Omental fat pad (tissue), 4 donors: Measurements from ENCODE around the gene CAPN9. TPM values are rescaled to one million over a fixed set of nuclear protein-coding genes. Genes with fewer than 3 reads are reported as not detected.

Source experiments
- ATAC-seq: fragments of 150-250 bp; one replicate; pipeline ENCODE4 v1.9.1; 2016; ENCODE audit warnings: mild to moderate bottlenecking, moderate library complexity; ENCODE audit not compliant: low FRiP score
- DNase-seq: peaks from one replicate; pipeline ENCODE4 v3.0.0-alpha.2; 2019; ENCODE audit warnings: low spot score
- total RNA-seq, 4 donors: library from RNA; depleted of rRNA; stranded (reverse); fragments of >200 nt; gene quantifications; one replicate each; pipeline ENCODE4 v1.1.0, GENCODE V29; 2016
- TF ChIP-seq, protein P1 (sequence below), 3 donors: fragments of 450-650 bp; IDR thresholded peaks; one replicate each; pipeline ENCODE4 v1.5.1; 2016 to 2017; ENCODE audit warnings: antibody characterized with exemption in 3 of 3, mild to moderate bottlenecking in 3 of 3, moderate library complexity in 2 of 3

The CAPN9 gene
- total RNA-seq, 4 donors from 2014 or later: not detected

DNA sequence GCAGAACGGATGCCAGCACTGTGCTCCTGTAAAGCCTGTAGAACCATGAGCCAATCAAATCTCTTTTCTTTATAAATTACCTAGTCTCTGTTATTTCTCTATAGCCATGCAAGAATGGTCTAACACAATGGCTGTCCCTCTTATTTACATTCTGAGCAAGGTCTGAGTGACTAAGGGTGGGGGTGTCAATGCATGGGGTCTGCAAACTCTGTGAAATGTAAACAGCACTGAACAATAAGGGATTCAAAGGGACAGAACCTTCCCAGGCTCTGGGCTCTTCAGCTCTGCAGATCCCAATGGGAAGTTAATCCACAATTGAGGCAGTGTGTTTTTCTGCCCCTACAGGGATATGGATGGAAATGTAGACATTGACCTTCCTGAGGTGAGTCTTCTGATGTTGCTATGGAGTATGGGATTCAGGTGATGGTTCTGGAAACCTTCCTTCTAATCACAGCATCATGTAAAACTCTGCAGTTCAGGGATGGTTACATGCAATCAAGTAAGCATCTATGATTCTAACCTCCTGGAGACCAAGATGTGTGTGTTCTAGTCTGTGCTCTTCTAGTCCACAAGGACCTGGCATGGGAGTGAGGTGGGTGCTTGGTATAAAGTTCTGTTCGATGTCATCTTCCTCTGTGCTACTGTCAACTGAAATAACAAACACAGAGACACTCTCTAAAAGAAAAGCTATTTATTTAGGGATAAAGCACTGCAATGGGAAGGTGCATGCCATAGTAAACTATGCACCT, 38.6 kb downstream of the CAPN9 start:
- TF ChIP-seq, protein P1, sequence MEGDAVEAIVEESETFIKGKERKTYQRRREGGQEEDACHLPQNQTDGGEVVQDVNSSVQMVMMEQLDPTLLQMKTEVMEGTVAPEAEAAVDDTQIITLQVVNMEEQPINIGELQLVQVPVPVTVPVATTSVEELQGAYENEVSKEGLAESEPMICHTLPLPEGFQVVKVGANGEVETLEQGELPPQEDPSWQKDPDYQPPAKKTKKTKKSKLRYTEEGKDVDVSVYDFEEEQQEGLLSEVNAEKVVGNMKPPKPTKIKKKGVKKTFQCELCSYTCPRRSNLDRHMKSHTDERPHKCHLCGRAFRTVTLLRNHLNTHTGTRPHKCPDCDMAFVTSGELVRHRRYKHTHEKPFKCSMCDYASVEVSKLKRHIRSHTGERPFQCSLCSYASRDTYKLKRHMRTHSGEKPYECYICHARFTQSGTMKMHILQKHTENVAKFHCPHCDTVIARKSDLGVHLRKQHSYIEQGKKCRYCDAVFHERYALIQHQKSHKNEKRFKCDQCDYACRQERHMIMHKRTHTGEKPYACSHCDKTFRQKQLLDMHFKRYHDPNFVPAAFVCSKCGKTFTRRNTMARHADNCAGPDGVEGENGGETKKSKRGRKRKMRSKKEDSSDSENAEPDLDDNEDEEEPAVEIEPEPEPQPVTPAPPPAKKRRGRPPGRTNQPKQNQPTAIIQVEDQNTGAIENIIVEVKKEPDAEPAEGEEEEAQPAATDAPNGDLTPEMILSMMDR (IDR thresholded peaks at IDR 0.05): no peak
- DNase-seq: no peak
- ATAC-seq: no peak

DNA sequence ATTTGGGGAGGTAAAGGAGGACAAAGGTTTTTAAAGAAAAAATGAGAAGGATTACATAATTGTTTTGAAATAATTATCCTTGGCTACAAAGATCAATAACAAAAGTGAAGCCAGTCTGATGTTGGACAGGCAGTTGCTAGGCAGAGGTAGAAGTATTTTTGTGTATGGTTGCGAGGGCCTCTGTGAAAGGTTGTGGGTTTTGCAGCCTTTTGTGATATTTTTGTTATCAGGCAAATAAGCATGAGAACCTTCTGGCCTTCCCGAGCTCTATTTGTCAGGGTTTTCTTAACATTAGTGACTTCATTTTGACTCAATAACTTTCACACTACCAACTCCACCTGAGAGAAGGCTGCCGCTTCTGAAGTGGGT, 39.2 kb downstream of the CAPN9 start:
- DNase-seq: no peak
- TF ChIP-seq, protein P1 (IDR thresholded peaks at IDR 0.05): no peak
- ATAC-seq: no peak

DNA sequence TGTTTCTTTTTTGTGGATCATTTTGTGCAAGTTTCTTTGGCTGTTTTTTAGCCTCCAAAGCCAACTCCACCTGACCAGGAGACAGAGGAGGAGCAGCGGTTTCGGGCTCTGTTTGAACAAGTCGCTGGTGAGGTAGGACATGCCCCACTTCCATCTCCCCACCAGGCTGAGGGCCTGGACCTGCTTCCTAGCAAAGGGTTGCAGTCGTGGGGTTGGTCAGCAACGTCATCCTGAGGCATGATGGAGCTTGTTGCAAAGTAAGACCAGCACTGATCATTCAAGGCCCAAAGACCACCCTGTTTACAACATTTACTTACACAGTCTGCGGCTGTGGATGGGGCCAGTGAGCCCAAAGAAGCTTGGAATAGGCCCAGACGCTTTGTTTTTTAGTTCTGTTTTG, 40.3 kb downstream of the CAPN9 start:
- DNase-seq (no peak), ATAC-seq (no peak)
- TF ChIP-seq, protein P1 (IDR thresholded peaks at IDR 0.05): no peak

GRCh38 chr1:230788561-230789275, 41.5 kb downstream of the CAPN9 start:
- DNase-seq: no peak
- TF ChIP-seq, protein P1 (IDR thresholded peaks at IDR 0.05): no peak
- no peak for ATAC-seq

DNA sequence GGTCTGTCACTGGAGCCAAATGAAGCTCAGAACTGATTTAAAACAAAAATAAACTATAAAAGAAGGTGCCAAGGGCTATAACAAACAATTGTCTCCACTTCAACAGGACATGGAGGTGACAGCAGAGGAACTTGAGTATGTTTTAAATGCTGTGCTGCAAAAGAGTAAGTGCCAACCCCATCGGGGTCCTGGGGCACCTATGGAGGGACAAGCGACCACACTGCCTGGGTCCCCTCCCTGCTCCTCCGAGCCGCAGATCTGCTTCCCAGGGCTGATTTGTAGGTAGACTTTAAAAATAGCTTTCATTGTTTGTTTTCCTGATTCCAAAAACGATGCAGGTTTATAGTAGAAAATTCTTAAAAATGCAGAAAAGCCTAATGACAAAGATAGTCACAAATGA, 42.8 kb downstream of the CAPN9 start:
- TF ChIP-seq, protein P1 (IDR thresholded peaks at IDR 0.05): no peak
- ATAC-seq (no peak), DNase-seq (no peak)

- ATAC-seq: no peak
- no peak for DNase-seq
- TF ChIP-seq, protein P1 (IDR thresholded peaks at IDR 0.05): no peak
Observed at GRCh38 chr1:230791986-230792564, 44.9 kb downstream of the CAPN9 start.
